Measurements from ENCODE around the gene GFOD1.
"Not testable (repeated sequence)": the region's sequence is repeated elsewhere in the genome, so short reads cannot be mapped to it uniquely, and the experiment has no call there.

GFOD1 gene

DNA sequence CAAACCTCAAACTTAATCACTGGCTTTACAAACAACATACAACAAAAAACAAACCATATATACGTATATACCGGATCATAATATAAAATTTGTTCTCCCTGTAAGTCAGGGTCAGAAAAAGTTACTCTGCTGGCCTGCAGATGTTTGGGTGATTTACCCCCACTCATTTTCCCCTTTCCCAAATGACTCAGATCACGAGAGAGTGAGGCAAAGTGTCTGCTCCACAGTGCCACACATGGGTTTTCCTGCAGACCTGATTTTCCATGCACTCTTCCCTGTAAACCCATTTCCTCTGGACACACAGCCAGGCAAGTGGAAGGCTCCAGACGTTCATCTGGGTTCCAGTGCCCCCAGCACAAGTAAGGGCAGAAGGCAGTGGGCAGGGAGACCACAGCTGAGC, 23.5 kb downstream of the GFOD1 start:
- DNase-seq (ENCODE audit: low read depth): no peak

DNA sequence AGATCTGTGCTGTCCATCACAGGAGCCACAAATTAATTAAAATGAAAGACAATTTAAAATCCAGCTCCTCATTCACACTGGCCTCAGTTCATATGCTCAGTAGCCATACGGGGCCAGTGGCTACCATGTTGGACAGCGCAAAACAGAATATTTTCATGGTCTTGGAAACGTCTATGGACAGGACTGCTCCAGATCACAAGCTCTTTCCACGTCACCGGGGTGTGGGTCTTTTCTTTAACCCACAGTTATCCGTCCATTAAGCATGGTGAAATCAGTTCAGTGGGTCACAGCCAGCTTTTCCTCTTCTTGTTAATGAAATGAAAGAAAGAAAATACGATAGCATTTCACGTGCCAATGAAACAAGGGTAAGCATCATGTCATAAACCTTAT, 24.1 kb downstream of the GFOD1 start:
- DNase-seq (ENCODE audit: low read depth): no peak

DNA sequence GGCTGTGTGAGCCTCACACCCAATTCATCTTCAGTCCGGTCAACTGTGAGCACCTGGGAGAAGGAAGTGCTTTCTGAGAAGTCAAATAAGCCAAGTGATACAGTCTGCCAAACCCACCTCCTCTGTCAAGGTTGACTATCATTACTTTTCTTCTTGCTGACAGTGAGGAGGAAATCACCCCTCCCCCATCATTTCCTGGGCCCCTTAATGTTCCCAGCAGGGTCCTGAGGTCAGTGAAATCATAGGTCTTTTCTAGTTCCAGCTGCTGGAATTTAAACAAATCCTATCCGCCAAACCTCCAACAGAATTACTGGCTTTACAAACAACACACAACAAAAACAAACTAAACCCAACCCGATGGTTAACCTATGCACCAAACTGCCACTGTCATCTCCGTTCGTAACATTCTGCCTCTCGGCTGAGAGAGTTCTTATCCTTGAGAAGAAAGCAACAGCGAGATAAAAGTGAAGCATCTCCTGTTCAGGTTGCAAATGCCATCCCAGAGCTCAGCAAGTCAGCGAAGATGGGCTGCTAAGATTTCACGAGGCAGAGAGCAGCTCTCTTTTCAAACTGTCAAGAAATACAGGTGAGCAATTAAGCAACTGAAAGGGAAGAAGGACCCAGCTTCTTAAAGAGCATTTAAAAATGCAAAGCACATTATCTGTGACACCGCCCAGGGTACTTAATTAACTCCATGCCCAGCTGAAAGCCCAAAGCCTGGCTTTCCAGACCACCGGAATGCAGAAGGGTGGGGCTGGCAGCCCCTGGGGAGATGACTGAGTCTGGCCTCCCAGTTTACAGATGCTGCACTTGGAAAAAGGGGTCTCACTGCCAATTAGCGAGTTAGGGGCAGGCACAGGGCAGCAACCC, 24.7 kb downstream of the GFOD1 start:
- DNase-seq (ENCODE audit: low read depth): no peak

DNA sequence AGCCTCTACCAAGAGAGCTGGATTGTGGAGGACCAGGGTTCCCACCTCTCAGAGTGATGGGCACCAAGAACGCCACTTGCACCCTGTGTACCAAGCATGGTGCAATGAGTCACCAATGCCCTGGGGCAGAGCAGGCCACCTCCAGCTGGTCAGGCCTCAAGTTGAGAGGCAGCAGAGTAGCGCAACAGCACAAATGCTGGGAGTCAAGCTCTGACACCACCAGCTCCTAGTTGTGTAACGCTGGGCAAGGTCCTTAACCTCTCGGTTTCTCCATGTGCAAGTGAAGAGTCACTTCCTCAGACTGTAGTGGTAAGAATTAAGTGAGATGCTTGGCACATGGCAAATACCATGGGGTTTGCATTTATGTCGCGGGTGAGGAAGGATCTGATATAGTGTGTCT, 25.6 kb downstream of the GFOD1 start:
- no peak for DNase-seq (ENCODE audit: low read depth)

DNA sequence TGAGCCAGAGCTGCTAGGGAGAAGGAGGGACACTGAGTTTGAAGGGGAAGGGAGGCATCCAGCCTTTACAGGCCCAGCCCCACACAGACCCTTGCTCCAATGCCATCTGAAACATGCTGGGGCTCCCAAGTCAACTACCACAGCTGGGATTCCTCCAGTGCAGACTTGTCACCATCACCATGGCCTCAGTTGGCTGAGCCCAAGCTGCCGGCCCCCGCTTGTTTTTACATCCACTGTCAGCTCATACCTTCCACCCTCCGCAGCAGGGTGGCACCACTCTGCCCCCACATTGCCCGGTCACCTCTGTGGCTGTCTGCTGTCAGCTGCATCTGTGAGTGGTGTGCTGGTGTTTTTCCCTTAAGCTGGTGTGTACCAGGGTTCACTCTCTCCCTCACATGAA, 26.1 kb downstream of the GFOD1 start:
- DNase-seq (ENCODE audit: low read depth): no peak

DNA sequence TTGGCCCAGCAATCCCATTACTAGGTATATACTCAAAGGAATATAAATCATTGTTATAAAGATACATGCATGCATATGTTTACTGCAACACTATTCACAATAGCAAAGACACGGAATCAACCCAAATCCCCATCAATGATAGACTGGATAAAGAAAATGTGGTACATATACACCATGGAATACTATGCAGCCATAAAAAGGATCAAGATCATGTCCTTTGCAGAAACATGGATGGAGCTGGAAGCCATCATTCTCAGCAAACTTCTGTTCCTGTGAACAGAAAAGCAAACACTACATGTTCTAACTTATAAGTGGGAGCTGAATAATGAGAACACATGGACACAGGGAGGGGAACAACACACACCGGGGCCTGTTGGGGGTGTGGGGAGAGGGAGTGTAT, 27.1 kb downstream of the GFOD1 start:
- not testable (repeated sequence) for DNase-seq (ENCODE audit: low read depth)

DNA sequence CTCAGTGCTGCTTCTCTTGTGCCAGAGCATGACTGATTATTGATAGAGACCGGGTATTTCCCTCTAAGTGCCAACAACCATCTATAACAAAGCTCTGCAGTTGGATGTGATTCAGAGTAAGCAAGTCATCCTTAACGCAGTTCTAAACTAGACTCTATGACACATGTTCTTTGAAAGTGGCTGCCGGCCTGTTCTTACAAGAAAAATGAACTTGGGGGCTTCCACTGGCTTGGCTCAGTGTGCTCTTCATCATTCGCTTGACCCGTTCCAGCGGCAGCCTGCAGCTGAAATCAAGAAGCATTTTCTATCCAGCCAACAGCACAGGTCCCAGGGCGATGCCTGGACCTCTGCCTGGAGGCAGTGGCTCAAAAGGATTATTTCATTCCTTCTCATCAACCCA, 29.8 kb downstream of the GFOD1 start:
- peak; percentile 47 for DNase-seq (ENCODE audit: low read depth)

DNA sequence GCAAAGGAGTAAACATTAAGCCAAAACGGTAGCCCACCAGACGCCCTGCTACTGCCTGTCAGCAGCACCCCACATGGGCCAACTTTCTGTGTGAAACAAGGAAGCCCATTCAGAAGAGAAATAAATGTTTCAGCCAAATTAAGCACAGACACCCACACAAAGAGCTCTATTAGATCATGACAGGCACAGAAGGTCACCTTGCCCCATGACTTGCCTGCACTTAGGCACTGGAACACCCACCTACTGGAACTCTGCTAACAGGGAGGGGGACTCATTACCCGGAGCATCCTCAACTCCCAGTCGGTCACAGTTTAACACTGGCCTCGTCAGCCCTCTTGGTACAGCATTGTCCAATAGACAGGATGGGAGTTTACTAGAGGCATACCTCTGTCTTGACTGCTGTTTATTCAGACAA, 31.8 kb downstream of the GFOD1 start:
- no peak for DNase-seq (ENCODE audit: low read depth)

DNA sequence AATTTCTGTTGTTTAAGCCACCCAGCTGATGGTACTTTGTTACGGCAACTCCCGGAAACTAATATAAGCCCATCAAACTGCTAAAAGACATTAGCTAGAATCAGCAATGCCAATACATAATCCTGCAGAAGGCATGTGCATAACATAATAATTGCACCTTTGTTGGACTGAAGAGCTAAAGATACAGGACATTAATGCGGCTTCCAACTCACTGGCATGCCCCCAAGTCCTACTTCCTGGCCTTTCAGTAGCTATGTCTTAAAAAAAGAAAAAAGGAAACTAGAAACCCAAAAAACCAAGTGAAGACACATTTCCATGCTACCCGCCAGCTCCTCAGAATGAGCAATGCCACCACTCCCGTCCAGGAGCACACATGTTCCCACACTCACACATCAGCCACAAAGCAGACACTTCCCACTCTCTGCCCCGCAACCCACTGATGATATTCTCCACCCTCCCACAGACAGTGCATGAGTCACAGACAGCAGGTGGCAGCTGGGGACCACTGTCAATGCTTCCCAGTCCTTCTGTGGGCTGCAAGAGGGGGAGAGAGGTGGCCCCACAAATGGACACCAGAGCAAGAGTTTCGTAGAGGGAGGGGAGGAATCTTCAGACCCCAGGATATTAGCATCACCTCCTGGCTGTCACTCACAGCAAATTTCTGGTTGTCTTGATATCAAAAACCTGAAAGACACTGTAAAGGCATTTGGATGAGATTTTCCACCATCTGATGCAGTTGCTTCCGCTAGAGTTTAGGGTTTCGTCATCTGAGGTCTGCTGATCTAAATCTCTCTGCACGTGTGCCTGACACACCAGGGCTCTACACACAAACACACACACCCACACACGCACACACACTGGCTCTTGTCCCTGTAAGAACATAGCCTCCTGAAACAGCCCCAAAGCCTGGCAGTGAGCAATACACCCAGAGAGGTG, 32.8 kb downstream of the GFOD1 start:
- peak; percentile 65 for DNase-seq (ENCODE audit: low read depth)

DNA sequence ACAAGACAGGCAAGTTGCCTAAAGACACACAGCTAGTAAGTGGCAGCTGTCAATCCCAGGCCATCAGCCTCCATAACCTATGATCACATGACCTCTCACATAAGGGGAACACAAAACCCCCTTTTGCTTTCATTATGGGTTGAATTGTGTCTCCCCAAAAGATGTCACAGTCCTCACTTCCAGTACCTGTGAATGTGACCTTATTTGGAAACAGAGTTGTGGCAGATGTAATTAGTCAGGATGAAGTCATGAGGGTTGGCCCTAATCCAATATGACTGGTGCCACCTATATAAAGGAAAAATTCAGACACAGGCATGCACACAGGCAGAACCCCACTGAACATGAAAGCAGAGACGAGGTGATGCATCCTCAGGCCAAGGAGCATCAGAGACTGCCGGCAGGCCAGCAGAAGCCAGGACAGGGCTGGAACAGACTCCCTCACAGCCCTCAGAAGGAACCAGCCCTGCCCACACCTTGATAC, 33.6 kb downstream of the GFOD1 start:
- DNase-seq (ENCODE audit: low read depth): no peak

DNA sequence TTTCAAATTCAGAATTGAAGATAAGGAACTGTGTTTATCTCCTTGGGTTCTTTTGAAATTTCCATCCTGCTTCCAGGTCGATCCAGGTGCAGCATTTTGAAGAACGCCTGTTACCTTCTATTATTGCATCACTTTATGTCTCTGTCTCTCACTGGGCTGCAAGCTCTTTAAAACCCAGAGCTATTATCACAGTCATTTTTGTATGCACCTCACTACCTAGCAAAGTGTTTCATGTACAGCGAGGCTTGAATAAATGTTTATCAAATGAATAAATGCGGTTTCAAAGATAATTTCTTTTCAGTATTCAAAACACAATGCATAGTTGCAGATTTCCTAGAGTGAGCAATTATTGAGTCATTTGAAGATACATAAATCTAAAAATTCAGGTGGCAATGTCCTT, 34.2 kb downstream of the GFOD1 start:
- no peak for DNase-seq (ENCODE audit: low read depth)

DNA sequence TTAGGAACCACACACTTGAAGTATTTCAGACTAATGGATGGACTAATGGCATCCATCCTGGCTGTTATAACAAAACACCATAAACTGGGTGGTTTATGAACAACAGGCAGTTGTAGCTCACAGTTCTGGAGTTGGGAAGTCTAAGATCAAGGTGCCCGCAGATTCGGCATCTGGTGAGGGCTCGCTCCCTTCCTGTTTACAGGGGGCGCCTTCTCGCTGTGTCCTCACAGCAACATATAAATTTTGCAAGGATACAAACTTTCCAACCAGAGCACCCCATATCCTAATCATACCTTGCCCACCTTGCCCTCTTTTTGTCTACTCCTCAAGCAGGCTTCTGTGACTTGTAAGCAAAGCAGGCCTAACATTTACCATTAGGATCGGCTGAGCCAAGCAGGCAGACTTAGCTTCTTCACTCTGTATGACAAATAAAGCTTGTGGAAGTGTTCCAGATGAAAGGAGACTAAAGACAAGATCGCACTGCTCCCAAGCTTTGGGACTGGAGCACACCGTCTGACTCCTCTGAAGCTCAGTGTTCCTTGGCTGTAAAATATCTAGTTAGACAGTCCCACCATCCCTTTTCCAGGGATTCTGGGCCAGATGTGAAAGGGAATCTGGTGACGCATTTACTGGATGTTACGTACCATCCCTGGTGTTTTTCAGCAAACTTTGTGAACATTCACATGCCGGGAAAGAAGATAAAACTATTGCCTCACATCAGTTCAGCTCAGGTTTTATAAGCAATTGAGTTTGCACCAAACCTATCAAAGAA, 34.9 kb downstream of the GFOD1 start:
- DNase-seq (ENCODE audit: low read depth): no peak

DNA sequence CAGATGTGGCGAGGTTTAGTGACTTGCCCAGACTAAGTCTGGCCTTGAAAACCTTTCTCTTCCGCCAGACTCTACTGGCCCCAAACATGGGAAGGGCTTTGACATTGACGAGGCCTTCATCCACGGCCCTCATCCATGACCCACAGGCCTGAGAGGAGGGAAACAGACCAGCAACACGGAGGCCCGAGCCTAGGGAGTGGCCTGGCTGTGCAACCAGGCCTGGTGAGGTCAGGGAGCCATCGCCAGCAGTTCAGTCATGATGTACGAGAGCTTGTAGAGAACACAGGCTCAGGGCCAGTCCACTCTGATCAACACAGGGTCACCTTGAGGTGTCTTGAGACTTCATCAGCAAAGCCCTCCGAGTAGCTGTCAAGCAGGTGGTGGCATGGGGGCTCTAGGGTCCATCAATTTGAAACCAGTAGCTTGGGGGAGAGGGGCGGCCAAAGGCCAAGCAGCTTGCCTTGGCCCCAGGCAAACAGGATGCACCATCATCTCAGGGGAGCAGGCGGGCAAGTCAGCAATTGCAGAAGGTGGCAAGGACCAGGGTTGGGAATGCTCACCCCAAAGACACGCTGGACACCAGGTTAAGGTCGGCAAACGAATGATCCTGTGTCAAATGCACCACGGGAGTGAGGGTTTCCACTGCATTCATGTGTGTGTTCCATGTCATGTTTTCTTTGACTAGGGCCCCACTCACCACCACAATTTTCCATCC, 36.1 kb downstream of the GFOD1 start:
- DNase-seq (ENCODE audit: low read depth): no peak

DNA sequence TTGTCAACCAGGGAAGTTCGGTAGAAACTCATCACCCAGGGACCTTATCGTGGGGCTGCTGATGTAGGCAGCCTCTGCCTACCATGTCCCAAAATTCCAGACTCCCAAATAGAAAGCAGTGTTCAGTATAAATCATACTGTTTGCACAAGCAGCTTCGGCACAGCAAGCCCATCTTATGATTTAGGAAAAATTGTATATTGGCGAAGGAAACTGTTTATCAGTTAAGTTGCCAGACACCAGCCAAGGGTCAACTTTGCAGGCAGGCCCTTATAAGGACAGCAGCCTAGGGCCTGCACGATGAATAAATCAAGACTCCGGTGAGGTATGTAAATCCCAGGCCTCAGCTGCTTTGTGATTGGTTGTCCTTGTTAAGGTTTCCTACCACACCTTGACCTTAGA, 36.8 kb downstream of the GFOD1 start:
- no peak for DNase-seq (ENCODE audit: low read depth)

DNA sequence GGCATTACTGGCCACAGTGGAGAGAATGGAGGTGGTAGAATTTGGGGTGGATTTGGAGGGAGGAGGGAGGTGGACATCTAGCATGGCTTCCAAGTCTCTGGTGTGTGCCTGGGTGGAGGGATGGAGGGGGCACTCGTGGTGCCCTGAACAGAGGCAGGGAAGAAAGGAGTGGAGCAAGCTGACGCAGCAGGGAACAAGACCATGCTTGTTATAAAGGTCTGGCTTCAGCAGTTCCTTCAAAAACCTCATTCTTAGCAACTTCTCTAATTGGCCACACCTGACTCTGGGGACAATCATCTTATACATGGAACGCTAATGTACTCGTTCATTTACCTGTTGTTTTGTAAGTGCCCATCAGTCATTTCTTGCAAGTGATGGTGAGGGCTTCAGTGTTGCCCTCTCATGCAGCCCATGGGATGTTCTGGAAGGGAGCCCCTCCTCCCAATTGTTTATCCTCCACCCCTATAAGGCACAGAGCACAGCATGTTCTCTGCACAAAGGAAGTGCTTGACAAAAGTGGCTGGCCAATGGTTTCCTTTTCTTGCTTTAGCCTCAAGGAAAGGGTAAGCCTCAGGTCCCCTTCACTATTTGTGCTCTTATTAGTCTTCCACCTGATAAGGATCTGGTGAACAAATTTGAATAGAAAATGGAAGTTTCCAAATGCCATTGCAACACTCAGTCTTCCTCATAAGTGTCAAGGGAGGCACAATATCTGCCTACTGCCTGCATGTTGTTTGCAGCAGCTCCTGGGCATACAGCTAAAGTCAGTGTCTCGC, 39.3 kb downstream of the GFOD1 start:
- no peak for DNase-seq (ENCODE audit: low read depth)

DNA sequence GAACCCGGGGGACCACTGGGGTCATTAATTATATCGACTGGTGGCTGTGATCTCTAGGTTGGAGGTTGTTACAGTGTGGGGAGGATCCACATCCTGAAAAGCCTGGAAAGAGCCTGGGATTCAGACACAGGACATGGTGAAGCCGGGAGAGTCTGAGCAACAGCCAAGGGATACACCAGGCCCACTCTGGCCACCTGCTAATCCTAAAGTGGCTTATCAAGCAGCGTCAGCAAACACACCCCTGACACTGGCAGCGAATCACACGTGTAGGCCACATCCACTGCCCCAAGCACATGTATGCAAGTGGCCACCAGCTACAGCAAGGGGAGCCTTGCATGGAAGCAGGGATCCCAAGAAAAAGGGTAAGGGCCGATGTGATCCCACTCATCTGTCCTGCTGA, 41.0 kb downstream of the GFOD1 start:
- no peak for DNase-seq (ENCODE audit: low read depth)

DNA sequence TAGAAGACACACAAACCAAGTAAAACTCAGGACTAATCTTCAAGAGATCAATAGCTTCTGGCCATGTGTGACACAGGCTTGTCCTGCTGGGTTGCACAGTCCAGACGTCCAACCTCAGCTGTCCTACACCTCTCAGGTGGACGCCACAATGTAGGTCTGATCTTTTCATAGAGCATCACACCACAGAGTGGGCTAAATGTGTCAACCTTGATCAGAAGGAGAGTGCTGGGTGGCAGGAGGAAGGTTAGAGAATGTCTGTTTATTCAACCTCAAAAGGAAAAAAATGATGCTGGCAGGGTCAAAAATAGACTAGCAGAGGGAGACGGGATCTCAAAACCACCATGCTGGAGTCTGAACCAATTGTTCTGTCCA, 41.7 kb downstream of the GFOD1 start:
- no peak for DNase-seq (ENCODE audit: low read depth)

DNA sequence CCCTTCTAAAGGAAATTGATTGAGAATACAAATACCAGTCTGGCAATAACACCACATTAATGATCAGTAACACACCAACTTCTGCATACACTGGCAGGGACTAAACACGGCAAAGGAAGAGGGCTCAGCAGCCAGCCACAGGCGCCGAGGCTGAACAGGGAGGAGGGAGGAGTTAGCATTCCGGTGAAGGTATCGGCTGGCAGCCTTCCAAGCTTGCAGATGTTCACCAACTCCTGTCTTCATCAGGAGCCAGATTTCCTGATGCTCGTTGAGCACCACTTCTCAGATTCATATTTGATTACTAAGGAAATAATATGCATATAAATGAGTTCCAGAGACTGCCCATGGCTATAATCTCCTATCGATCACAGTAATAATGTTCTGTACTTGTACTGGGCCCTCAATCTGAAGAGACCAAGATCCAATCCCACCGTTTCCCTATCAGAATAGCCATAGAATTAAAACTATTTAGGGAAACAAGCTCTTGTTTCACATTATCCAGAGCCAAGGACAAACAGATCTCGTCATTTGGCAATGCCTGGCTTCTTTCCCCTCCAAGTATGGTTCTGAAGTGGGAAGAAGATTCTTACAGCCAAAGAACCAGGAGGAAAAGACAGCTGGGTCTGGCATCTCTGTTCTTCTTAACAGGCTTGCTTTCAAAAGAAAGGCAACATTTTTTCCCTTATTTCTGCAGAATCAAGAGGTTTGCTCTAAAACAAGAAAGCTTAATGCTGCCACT, 42.2 kb downstream of the GFOD1 start:
- peak; percentile 56 for DNase-seq (ENCODE audit: low read depth)

DNA sequence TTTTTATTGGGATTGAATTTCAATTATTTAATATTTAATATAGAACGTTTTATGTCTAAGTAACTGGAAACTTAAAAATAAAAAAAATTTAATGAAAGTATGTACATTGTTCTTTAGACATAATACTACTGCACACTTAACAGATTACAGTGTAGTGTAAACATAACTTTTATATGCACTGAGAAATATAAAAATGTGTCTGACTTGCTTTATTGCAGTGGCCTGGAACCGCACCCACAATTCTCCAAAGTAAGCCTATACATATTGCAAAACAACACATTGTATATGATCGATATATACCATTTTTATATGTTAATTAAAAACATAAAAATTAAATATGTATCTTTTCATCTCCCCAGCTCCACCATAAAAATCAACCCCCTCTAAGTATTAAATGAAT, 42.8 kb downstream of the GFOD1 start:
- no peak for DNase-seq (ENCODE audit: low read depth)

DNA sequence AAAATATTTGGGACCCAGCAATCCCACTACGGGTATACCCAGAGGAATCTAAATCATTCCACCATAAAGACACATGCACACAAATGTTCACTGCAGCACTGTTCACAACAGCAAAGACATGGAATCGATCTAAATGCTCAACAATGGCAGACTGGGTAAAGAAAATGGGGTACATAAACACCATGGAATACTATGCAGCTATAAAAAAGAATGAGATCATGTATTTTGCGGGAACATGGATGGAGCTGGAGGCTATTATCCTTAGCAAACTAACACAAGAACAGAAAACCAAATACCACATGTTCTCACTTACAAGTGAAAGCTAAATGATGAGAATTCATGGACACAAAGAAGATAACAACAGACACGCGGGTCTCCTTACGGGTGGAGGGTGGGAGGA, 43.4 kb downstream of the GFOD1 start:
- DNase-seq (ENCODE audit: low read depth): not testable (repeated sequence)

Data from iris pigment epithelial cell (primary cell).